Measurements from ENCODE around the gene FGF5. TPM values are rescaled to one million over a fixed set of nuclear protein-coding genes. Genes with fewer than 3 reads are reported as not detected.

FGF5 gene
- total RNA-seq = not detected

- Histone ChIP-seq H3K4me3 (ENCODE audit: low read length) (no peak within 1 kb of the TSS), H3K27me3 (ENCODE audit: insufficient read depth, low read length) (peaks cover 94% of the 10 kb centered on the region), H3K4me1 (ENCODE audit: insufficient read depth, low read length) (peaks cover 29% of the 10 kb centered on the region), H3K9me3 (ENCODE audit: low read depth, low read length) (no peaks in the 10 kb centered on the region)
Measured at GRCh38 chr4:80266253-80266901, at the start of gene FGF5. Gene FGF5 (plus strand): TSS chr4:80266664. CDS start chr4:80266825, 161 bp downstream.

- Histone ChIP-seq H3K4me3 (ENCODE audit: low read length) (no peak overlapping the region), H3K9me3 (ENCODE audit: low read depth, low read length) (no peaks in the 10 kb centered on the region), H3K4me1 (ENCODE audit: insufficient read depth, low read length) (no peaks in the 10 kb centered on the region), H3K27me3 (ENCODE audit: insufficient read depth, low read length) (peaks cover 31% of the 10 kb centered on the region)
Measured at GRCh38 chr4:80219301-80220025, 47.0 kb upstream of the FGF5 start.

- H3K9me3 ChIP-seq (ENCODE audit: low read depth, low read length) = no peaks in the 10 kb centered on the region
- H3K27me3 ChIP-seq (ENCODE audit: insufficient read depth, low read length) = peaks cover 31% of the 10 kb centered on the region
- H3K4me3 ChIP-seq (ENCODE audit: low read length) = no peak overlapping the region
- H3K4me1 ChIP-seq (ENCODE audit: insufficient read depth, low read length) = no peaks in the 10 kb centered on the region
Measured at GRCh38 chr4:80220711-80221110, 45.8 kb upstream of the FGF5 start.

GRCh38 chr4:80221161-80221560 lies 45.3 kb upstream of the FGF5 start:
- Histone ChIP-seq H3K9me3 (ENCODE audit: low read depth, low read length) (no peaks in the 10 kb centered on the region), H3K27me3 (ENCODE audit: insufficient read depth, low read length) (peaks cover 31% of the 10 kb centered on the region), H3K4me3 (ENCODE audit: low read length) (no peak overlapping the region), H3K4me1 (ENCODE audit: insufficient read depth, low read length) (no peaks in the 10 kb centered on the region)

GRCh38 chr4:80225595-80225994 lies 40.9 kb upstream of the FGF5 start:
- H3K27me3 ChIP-seq (ENCODE audit: insufficient read depth, low read length) = peaks cover 18% of the 10 kb centered on the region
- no peaks in the 10 kb centered on the region for H3K9me3 ChIP-seq (ENCODE audit: low read depth, low read length)
- H3K4me1 ChIP-seq (ENCODE audit: insufficient read depth, low read length) = no peaks in the 10 kb centered on the region
- H3K4me3 ChIP-seq (ENCODE audit: low read length) = no peak overlapping the region

GRCh38 chr4:80226094-80226493 lies 40.4 kb upstream of the FGF5 start:
- peaks cover 16% of the 10 kb centered on the region for H3K27me3 ChIP-seq (ENCODE audit: insufficient read depth, low read length)
- no peak overlapping the region for H3K4me3 ChIP-seq (ENCODE audit: low read length)
- no peaks in the 10 kb centered on the region for H3K9me3 ChIP-seq (ENCODE audit: low read depth, low read length)
- H3K4me1 ChIP-seq (ENCODE audit: insufficient read depth, low read length) = no peaks in the 10 kb centered on the region

- no peaks in the 10 kb centered on the region for H3K4me1 ChIP-seq (ENCODE audit: insufficient read depth, low read length)
- no peak overlapping the region for H3K4me3 ChIP-seq (ENCODE audit: low read length)
- no peaks in the 10 kb centered on the region for H3K9me3 ChIP-seq (ENCODE audit: low read depth, low read length)
- H3K27me3 ChIP-seq (ENCODE audit: insufficient read depth, low read length) = peaks cover 5% of the 10 kb centered on the region
Measured at GRCh38 chr4:80228460-80228859, 38.0 kb upstream of the FGF5 start.

GRCh38 chr4:80229128-80229527 lies 37.3 kb upstream of the FGF5 start:
- Histone ChIP-seq H3K4me1 (ENCODE audit: insufficient read depth, low read length) (no peaks in the 10 kb centered on the region), H3K27me3 (ENCODE audit: insufficient read depth, low read length) (peaks cover 5% of the 10 kb centered on the region), H3K4me3 (ENCODE audit: low read length) (no peak overlapping the region), H3K9me3 (ENCODE audit: low read depth, low read length) (no peaks in the 10 kb centered on the region)

- Histone ChIP-seq H3K4me3 (ENCODE audit: low read length) (no peak overlapping the region), H3K9me3 (ENCODE audit: low read depth, low read length) (no peaks in the 10 kb centered on the region), H3K4me1 (ENCODE audit: insufficient read depth, low read length) (no peaks in the 10 kb centered on the region), H3K27me3 (ENCODE audit: insufficient read depth, low read length) (peaks cover 5% of the 10 kb centered on the region)
Measured at GRCh38 chr4:80229590-80229989, 36.9 kb upstream of the FGF5 start.

GRCh38 chr4:80231180-80231579 lies 35.3 kb upstream of the FGF5 start:
- H3K4me1 ChIP-seq (ENCODE audit: insufficient read depth, low read length) = no peaks in the 10 kb centered on the region
- no peaks in the 10 kb centered on the region for H3K9me3 ChIP-seq (ENCODE audit: low read depth, low read length)
- H3K27me3 ChIP-seq (ENCODE audit: insufficient read depth, low read length) = peaks cover 5% of the 10 kb centered on the region
- no peak overlapping the region for H3K4me3 ChIP-seq (ENCODE audit: low read length)

- Histone ChIP-seq H3K4me1 (ENCODE audit: insufficient read depth, low read length) (no peaks in the 10 kb centered on the region), H3K27me3 (ENCODE audit: insufficient read depth, low read length) (peaks cover 5% of the 10 kb centered on the region), H3K9me3 (ENCODE audit: low read depth, low read length) (no peaks in the 10 kb centered on the region), H3K4me3 (ENCODE audit: low read length) (no peak overlapping the region)
Measured at GRCh38 chr4:80232707-80233370, 33.6 kb upstream of the FGF5 start.

GRCh38 chr4:80233390-80233789 lies 33.1 kb upstream of the FGF5 start:
- H3K4me1 ChIP-seq (ENCODE audit: insufficient read depth, low read length) = no peaks in the 10 kb centered on the region
- peaks cover 5% of the 10 kb centered on the region for H3K27me3 ChIP-seq (ENCODE audit: insufficient read depth, low read length)
- no peak overlapping the region for H3K4me3 ChIP-seq (ENCODE audit: low read length)
- H3K9me3 ChIP-seq (ENCODE audit: low read depth, low read length) = no peaks in the 10 kb centered on the region

GRCh38 chr4:80235451-80235850 lies 31.0 kb upstream of the FGF5 start:
- Histone ChIP-seq H3K9me3 (ENCODE audit: low read depth, low read length) (no peaks in the 10 kb centered on the region), H3K4me3 (ENCODE audit: low read length) (no peak overlapping the region), H3K4me1 (ENCODE audit: insufficient read depth, low read length) (no peaks in the 10 kb centered on the region), H3K27me3 (ENCODE audit: insufficient read depth, low read length) (peaks cover 3% of the 10 kb centered on the region)

GRCh38 chr4:80237992-80238391 lies 28.5 kb upstream of the FGF5 start:
- Histone ChIP-seq H3K27me3 (ENCODE audit: insufficient read depth, low read length) (peaks cover 4% of the 10 kb centered on the region), H3K9me3 (ENCODE audit: low read depth, low read length) (no peaks in the 10 kb centered on the region), H3K4me3 (ENCODE audit: low read length) (no peak overlapping the region), H3K4me1 (ENCODE audit: insufficient read depth, low read length) (no peaks in the 10 kb centered on the region)

GRCh38 chr4:80239480-80240150 lies 26.8 kb upstream of the FGF5 start:
- H3K27me3 ChIP-seq (ENCODE audit: insufficient read depth, low read length) = peaks cover 8% of the 10 kb centered on the region
- no peaks in the 10 kb centered on the region for H3K9me3 ChIP-seq (ENCODE audit: low read depth, low read length)
- no peaks in the 10 kb centered on the region for H3K4me1 ChIP-seq (ENCODE audit: insufficient read depth, low read length)
- H3K4me3 ChIP-seq (ENCODE audit: low read length) = no peak overlapping the region

Data from mononuclear cell (primary cell).